Nucleus accumbens (tissue), 56 donors: ENCODE data around the gene C1orf116.

Experiments used
- DNase-seq, 56 donors: peaks; one replicate each; lab custom pipeline; 2025; lab: John Stamatoyannopoulos, UW

C1orf116 gene

GRCh38 chr1:207004931-207005830, 27.4 kb downstream of the C1orf116 start:
- DNase-seq = peak in 13 of 56 donors; percentile 9 to 38 (median 16)

GRCh38 chr1:207003210-207003609, 29.3 kb downstream of the C1orf116 start:
- no peak for DNase-seq

GRCh38 chr1:207002724-207003146, 29.8 kb downstream of the C1orf116 start:
- DNase-seq = no peak

- no peak for DNase-seq
Observed at GRCh38 chr1:207001492-207002245, 30.9 kb downstream of the C1orf116 start.

GRCh38 chr1:207000651-207001291, 31.8 kb downstream of the C1orf116 start:
- no peak for DNase-seq

- DNase-seq = no peak
Observed at GRCh38 chr1:206998816-206999215, 33.7 kb downstream of the C1orf116 start.

- no peak for DNase-seq
Observed at GRCh38 chr1:206992790-206993189, 39.8 kb downstream of the C1orf116 start.

GRCh38 chr1:206987873-206988272, 44.7 kb downstream of the C1orf116 start:
- no peak for DNase-seq

GRCh38 chr1:206986885-206987284, 45.7 kb downstream of the C1orf116 start:
- no peak for DNase-seq

GRCh38 chr1:206986402-206986801, 46.2 kb downstream of the C1orf116 start:
- DNase-seq = no peak

GRCh38 chr1:206985162-206985749, 47.3 kb downstream of the C1orf116 start:
- no peak for DNase-seq

- DNase-seq = peak in 43 of 56 donors; percentile 2 to 74 (median 25)
Observed at GRCh38 chr1:206982216-206982615, 50.3 kb downstream of the C1orf116 start.

GRCh38 chr1:206979379-206980043, 53.0 kb downstream of the C1orf116 start:
- DNase-seq = no peak

GRCh38 chr1:206978259-206978658, 54.3 kb downstream of the C1orf116 start:
- no peak for DNase-seq

GRCh38 chr1:206975306-206975705, 57.2 kb downstream of the C1orf116 start:
- no peak for DNase-seq

- no peak for DNase-seq
Observed at GRCh38 chr1:206974140-206974539, 58.4 kb downstream of the C1orf116 start.

GRCh38 chr1:206972728-206973127, 59.8 kb downstream of the C1orf116 start:
- DNase-seq = no peak

GRCh38 chr1:206971029-206971655, 61.4 kb downstream of the C1orf116 start:
- peak in 1 of 56 donors; percentile 5 for DNase-seq

- no peak for DNase-seq
Observed at GRCh38 chr1:206970446-206970845, 62.1 kb downstream of the C1orf116 start, which contains the start of gene FCAMR. Gene FCAMR, minus strand, starts transcription at chr1:206970460. Its CDS starts 335 bp downstream, at chr1:206970125.
